Mucosa of rectum (tissue), 2 donors: ENCODE results near the gene FAM83D.

Source experiments
- H3K27ac ChIP-seq, 2 donors: one replicate each; pipeline ENCODE4 v1.7.0; 2013; ENCODE audit warnings: inconsistent platforms in 2 of 2, low read depth in 2 of 2, low read length in 2 of 2
- H3K27me3 ChIP-seq, 2 donors: one replicate each; pipeline ENCODE4 v1.7.0; 2013; ENCODE audit warnings: low read length in 2 of 2; ENCODE audit not compliant: control insufficient read depth in 2 of 2, insufficient read depth in 2 of 2
- H3K36me3 ChIP-seq, 2 donors: one replicate each; pipeline ENCODE4 v1.7.0; 2013; ENCODE audit warnings: low read length in 2 of 2; ENCODE audit not compliant: control insufficient read depth in 2 of 2, insufficient read depth in 2 of 2
- H3K4me1 ChIP-seq, 2 donors: one replicate each; pipeline ENCODE4 v1.7.0; 2013; ENCODE audit warnings: low read length in 2 of 2, mild to moderate bottlenecking in 1 of 2; ENCODE audit not compliant: control insufficient read depth in 2 of 2, insufficient read depth in 2 of 2
- H3K4me3 ChIP-seq, 2 donors: one replicate each; pipeline ENCODE4 v1.7.0; 2013; ENCODE audit warnings: low read length in 2 of 2
- H3K9ac ChIP-seq, 2 donors: one replicate each; pipeline ENCODE4 v1.7.0; 2013; ENCODE audit warnings: low read length in 2 of 2, low read depth in 1 of 2, mild to moderate bottlenecking in 1 of 2
- H3K9me3 ChIP-seq, 2 donors: one replicate each; pipeline ENCODE4 v1.7.0; 2013; ENCODE audit warnings: low read length in 2 of 2; ENCODE audit not compliant: control insufficient read depth in 2 of 2
- donor health status: healthy.
- donor health status: Normal muscosa, but diverticular disease.

Gene FAM83D

DNA sequence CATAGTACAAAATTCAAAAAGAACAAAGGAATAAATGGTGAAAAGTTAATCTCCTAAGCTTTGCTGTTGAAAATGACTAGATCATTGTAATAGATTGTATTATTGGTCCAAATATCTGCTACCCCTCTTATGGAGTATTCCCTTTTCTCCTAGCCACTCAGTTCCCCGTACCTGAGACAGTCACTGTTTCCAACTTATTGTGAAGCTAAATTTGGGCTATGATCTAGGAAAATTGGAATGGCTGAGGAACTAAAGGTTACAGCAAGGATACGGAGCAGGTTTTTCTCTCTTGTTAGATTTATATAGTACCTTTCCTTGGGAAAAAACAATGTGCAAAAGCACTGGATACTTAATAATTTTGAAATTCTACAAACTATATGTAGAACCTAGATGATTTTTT is 53.2 kb downstream of the FAM83D start:
- Histone ChIP-seq H3K4me1 (peaks cover 0 to 2% of the 10 kb centered on the region in 2 donors), H3K27me3 (no peaks in the 10 kb centered on the region), H3K9ac (no peak overlapping the region), H3K27ac (no peak overlapping the region), H3K9me3 (no peaks in the 10 kb centered on the region), H3K4me3 (no peak overlapping the region), H3K36me3 (no peaks in the 10 kb centered on the region)

DNA sequence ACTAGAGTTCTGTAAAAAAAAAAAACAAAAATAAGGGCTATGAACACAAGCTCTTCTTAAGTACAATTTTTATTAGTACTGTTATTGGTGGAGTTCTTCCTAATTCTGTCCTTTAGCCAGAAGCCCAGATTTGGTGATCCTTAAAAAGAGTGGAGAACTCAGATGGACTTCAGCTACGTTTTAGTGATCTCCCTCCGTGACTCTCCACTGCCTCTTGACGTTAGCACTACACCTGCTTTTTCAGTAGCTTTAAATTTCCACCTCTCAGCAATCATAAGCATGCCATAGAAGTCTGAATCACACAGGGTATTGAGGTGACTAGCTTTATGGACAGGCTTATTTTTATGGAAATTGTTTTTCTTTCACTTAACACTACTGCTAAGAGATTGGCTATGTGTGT is 53.6 kb downstream of the FAM83D start:
- Histone ChIP-seq H3K9me3 (no peaks in the 10 kb centered on the region), H3K36me3 (no peaks in the 10 kb centered on the region), H3K9ac (no peak overlapping the region), H3K27ac (no peak overlapping the region), H3K4me3 (no peak overlapping the region), H3K27me3 (no peaks in the 10 kb centered on the region), H3K4me1 (peaks cover 0 to 2% of the 10 kb centered on the region in 2 donors)

DNA sequence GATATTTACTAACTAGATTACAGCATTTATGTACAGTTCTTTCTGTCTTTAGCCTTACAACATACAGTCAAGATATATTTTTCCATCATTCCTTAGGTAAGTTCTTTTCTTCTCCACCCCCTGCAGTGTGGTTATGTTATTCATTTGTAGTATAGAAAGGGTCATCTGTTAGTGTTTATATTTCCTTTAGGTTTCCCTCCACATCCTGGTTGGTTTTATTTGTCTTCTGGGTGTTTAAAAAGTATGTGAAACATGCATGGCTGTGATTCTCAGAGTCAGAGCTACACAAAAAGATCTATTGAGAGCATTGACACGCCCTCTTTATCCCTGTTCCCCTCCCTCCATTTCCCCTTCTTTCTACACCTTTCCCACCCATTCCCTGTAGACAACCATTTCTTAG is 56.1 kb downstream of the FAM83D start:
- no peaks in the 10 kb centered on the region for H3K36me3 ChIP-seq
- peaks cover 4 to 13% of the 10 kb centered on the region in 2 donors for H3K4me1 ChIP-seq
- peak overlapping the region in 1 of 2 donors; percentile 45 for H3K27ac ChIP-seq
- H3K9ac ChIP-seq: no peak overlapping the region
- no peaks in the 10 kb centered on the region for H3K27me3 ChIP-seq
- no peaks in the 10 kb centered on the region for H3K9me3 ChIP-seq
- H3K4me3 ChIP-seq: no peak overlapping the region

DNA sequence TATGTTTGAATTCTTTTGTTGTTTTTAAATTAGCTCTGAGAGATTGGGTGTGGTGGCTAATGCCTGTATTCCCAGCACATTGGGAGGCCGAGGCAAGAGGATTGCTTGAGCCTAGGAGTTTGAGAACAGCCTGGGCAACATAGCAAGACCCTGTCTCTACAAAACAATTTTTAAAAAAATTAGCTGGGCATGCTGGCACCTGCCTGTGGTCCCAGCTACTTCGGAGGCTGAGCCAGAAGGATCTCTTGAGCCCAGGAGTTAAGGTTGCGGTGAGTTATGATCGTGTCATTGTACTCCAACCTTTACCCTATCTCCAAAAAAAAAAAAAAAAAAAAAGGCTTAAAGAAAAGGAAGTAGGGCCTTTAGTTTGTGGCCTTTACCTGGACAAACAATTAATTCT is 58.8 kb downstream of the FAM83D start:
- H3K9me3 ChIP-seq: no peaks in the 10 kb centered on the region
- H3K27me3 ChIP-seq: no peaks in the 10 kb centered on the region
- H3K27ac ChIP-seq: peak overlapping the region in 1 of 2 donors; percentile 27
- peaks cover 0 to 4% of the 10 kb centered on the region in 2 donors for H3K36me3 ChIP-seq
- peaks cover 4 to 13% of the 10 kb centered on the region in 2 donors for H3K4me1 ChIP-seq
- H3K4me3 ChIP-seq: no peak overlapping the region
- no peak overlapping the region for H3K9ac ChIP-seq

DNA sequence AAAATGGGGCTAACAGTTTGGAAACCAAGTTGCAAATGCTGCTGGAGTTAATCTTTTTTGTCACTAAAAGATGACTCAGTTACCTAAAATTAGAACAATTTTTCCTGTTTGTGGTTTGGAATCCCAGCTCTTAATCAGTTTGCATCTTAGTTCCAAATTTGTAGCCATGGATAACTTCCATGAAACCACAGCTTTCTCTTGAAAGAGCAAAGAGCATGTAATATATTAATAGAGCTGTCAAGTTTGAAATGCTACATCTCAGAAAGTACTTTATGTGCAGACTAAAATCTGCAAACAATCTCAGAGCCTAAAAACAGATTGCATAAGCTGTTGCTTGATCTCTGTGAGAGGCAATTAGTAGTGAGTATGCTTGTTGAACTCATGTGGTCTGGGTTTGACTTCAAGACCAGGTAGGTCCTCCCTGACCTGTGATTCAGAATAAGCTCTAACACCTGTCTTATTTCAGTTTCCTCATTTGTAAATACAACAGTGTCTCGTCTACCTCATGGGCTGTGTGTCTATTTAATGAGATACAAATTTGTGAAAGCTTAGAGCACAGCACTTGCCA is 59.5 kb downstream of the FAM83D start:
- Histone ChIP-seq H3K4me3 (no peak overlapping the region), H3K27ac (peak overlapping the region in 1 of 2 donors; percentile 39), H3K36me3 (peaks cover 2 to 11% of the 10 kb centered on the region in 2 donors), H3K27me3 (no peaks in the 10 kb centered on the region), H3K4me1 (peaks cover 4 to 13% of the 10 kb centered on the region in 2 donors), H3K9ac (no peak overlapping the region), H3K9me3 (no peaks in the 10 kb centered on the region)

DNA sequence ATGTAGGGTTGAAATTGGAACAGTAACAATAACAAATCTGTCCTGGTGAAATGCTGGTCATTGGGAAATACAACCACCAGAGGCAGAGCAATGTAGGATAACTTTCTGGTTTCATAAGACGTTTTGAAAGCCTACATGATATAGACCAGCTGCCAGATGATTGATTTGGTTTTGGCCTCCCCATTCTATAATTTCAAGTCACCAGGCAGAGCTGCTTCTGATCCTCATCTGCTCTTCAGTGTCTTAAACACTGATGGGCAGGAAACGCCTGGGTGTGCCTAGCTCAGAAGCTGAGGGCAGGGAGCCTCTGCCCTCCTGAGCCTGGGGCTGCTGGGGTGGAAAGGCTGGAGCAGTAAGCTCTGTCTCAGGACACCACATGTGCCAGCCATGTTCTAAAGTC is 60.4 kb downstream of the FAM83D start:
- no peak overlapping the region for H3K4me3 ChIP-seq
- no peaks in the 10 kb centered on the region for H3K9me3 ChIP-seq
- H3K27me3 ChIP-seq: no peaks in the 10 kb centered on the region
- peaks cover 4 to 13% of the 10 kb centered on the region in 2 donors for H3K4me1 ChIP-seq
- no peak overlapping the region for H3K9ac ChIP-seq
- H3K36me3 ChIP-seq: peaks cover 3 to 14% of the 10 kb centered on the region in 2 donors
- no peak overlapping the region for H3K27ac ChIP-seq

DNA sequence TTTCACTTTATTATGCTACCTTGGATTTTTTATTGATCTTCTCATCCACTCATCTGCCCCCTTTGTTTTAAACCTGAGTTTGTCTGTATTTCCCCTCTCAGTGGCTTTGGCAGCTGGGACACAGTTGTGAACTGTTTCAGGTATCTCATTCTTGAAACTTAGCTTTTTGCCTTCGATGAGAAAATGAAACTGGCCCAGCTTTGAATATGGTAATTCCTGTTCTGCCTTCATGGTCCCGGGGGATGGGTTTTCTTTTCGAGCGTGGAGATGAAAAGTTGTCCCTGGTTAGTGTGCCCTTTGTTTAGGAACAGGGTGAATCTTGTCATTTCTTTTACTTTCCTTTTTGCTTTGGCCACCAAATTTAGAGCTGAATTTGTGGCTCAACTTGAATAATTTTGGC is 61.6 kb downstream of the FAM83D start:
- Histone ChIP-seq H3K4me1 (peaks cover 4 to 10% of the 10 kb centered on the region in 2 donors), H3K27me3 (no peaks in the 10 kb centered on the region), H3K9me3 (no peaks in the 10 kb centered on the region), H3K4me3 (no peak overlapping the region), H3K9ac (no peak overlapping the region), H3K36me3 (peaks cover 3 to 16% of the 10 kb centered on the region in 2 donors), H3K27ac (no peak overlapping the region)

DNA sequence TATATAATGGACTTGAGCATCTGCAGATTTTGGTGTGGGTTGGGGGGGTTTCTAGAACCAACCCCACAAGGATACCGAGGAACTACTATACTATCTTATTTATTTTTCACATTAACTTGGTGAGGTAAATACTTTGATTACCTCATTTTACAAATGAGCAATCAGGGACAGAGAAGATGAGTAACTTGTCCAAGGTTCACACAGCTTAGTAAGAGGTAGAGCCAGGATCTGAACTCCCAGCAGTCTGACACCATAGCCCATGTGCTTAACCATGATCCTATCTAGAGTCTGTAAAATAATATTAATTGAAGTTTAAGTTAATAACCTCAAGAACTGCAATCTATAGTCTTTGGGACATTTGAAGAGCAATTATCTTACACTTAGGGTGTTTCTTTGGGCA is 64.5 kb downstream of the FAM83D start:
- H3K9me3 ChIP-seq: no peaks in the 10 kb centered on the region
- no peak overlapping the region for H3K9ac ChIP-seq
- no peaks in the 10 kb centered on the region for H3K27me3 ChIP-seq
- H3K27ac ChIP-seq: no peak overlapping the region
- peaks cover 12 to 20% of the 10 kb centered on the region in 2 donors for H3K36me3 ChIP-seq
- no peak overlapping the region for H3K4me3 ChIP-seq
- H3K4me1 ChIP-seq: peaks cover 3 to 4% of the 10 kb centered on the region in 2 donors

DNA sequence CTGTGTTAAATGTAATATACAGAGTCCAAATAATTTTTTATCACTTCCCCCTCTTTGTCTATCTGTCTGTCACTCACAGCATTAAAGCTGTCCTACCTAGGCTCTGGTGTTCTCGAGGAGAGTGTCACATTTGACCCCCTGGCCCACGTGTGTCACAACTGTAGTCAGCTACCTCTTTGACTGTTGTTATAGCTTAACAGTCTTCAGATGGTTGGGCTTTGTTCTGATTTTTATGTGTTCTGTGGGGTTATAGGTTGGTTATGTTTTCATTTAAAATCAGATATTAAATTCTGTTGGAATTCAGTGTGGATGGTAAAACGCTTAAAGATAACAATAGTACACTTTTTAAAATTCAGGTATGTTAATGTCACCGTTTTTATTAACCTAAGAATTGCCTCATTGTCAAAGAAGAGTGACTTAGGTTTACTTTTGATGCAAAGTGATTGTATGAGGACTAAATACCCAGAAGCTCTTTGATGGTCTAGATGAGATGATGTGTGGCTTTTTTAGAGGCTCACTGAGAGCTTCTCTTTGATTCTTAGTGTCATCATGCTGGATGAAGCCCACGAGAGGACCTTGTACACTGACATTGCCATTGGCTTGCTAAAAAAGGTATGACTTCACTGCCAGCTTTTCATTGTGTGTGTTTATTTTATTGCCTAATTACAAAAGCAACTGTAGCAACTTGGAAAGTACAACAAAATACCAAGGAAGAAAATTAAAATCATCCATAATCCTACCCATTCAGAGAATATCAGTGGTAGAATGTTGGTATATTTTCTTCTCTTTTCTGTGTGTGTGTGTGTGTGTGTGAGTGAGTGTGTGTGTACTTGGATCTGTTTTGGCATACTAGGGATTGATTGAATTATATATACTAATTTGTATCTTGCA is 65.8 kb downstream of the FAM83D start:
- H3K9ac ChIP-seq: no peak overlapping the region
- no peak overlapping the region for H3K27ac ChIP-seq
- H3K9me3 ChIP-seq: no peaks in the 10 kb centered on the region
- H3K4me1 ChIP-seq: no peaks in the 10 kb centered on the region
- peaks cover 20 to 28% of the 10 kb centered on the region in 2 donors for H3K36me3 ChIP-seq
- H3K27me3 ChIP-seq: no peaks in the 10 kb centered on the region
- no peak overlapping the region for H3K4me3 ChIP-seq

DNA sequence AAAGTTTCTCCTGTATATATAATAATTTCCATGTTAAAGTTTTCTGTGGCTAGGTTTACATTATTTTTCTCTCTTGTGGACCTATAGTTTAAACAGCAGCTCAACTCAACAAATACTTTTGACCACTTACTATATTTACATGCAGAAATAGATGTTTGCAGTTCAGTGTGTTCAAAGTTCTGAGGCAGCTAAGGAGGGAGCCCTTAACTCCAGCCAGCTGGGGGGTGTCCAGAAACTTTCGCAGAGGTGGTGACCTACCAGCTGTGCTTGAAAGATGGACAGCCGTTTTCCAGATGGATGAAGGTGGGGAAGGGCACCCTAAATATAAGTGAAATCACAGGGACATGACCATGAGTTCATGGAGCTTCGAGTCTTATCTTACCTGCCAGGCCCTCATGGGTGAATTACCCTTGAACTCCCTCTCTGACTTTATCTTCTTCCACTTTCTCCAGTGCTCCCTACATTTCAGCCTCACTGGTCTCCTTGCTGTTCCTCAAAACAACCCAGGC is 69.4 kb downstream of the FAM83D start:
- Histone ChIP-seq H3K4me3 (no peak overlapping the region), H3K9ac (no peak overlapping the region), H3K27ac (no peak overlapping the region), H3K27me3 (no peaks in the 10 kb centered on the region), H3K4me1 (no peaks in the 10 kb centered on the region), H3K9me3 (no peaks in the 10 kb centered on the region), H3K36me3 (peaks cover 24 to 43% of the 10 kb centered on the region in 2 donors)
